Measurements from ENCODE around the gene CDKN1B.
"Not testable (repeated sequence)": the region's sequence is repeated elsewhere in the genome, so short reads cannot be mapped to it uniquely, and the experiment has no call there.

Gene CDKN1B

GRCh38 chr12:12725086-12725955 lies 8.2 kb downstream of the CDKN1B start:
- DNase-seq: peak; percentile 96 to 98

- no peak for DNase-seq
Observed at GRCh38 chr12:12725956-12726554, 8.9 kb downstream of the CDKN1B start.

GRCh38 chr12:12726555-12727093 lies 9.5 kb downstream of the CDKN1B start:
- peak in 1 of 2 donors; percentile 21 for DNase-seq

- DNase-seq: no peak
Observed at GRCh38 chr12:12731178-12731577, 14.0 kb downstream of the CDKN1B start.

- no peak for DNase-seq
Observed at GRCh38 chr12:12731785-12732184, 14.6 kb downstream of the CDKN1B start.

- DNase-seq: no peak
Observed at GRCh38 chr12:12733118-12733517, 15.9 kb downstream of the CDKN1B start.

GRCh38 chr12:12734054-12734453 lies 16.9 kb downstream of the CDKN1B start:
- no peak for DNase-seq

- no peak for DNase-seq
Observed at GRCh38 chr12:12734561-12735071, 17.4 kb downstream of the CDKN1B start.

- no peak for DNase-seq
Observed at GRCh38 chr12:12735301-12735700, 18.1 kb downstream of the CDKN1B start.

- DNase-seq: peak; percentile 35 to 47
Observed at GRCh38 chr12:12736759-12737676, 19.9 kb downstream of the CDKN1B start.

GRCh38 chr12:12738152-12738551 lies 21.0 kb downstream of the CDKN1B start:
- DNase-seq: not testable (repeated sequence)

- no peak for DNase-seq
Observed at GRCh38 chr12:12741660-12742059, 24.5 kb downstream of the CDKN1B start.

- no peak for DNase-seq
Observed at GRCh38 chr12:12744546-12745305, 27.6 kb downstream of the CDKN1B start.

GRCh38 chr12:12745576-12746211 lies 28.5 kb downstream of the CDKN1B start:
- no peak for DNase-seq

GRCh38 chr12:12747278-12747677 lies 30.1 kb downstream of the CDKN1B start:
- DNase-seq: no peak

GRCh38 chr12:12748044-12748443 lies 30.9 kb downstream of the CDKN1B start:
- no peak for DNase-seq

- no peak for DNase-seq
Observed at GRCh38 chr12:12749433-12749832, 32.3 kb downstream of the CDKN1B start.

- no peak for DNase-seq
Observed at GRCh38 chr12:12755923-12756322, 38.8 kb downstream of the CDKN1B start.

- no peak for DNase-seq
Observed at GRCh38 chr12:12757121-12757520, 40.0 kb downstream of the CDKN1B start.

- DNase-seq: no peak
Observed at GRCh38 chr12:12759234-12759915, 42.2 kb downstream of the CDKN1B start.

GRCh38 chr12:12764824-12765223 lies 47.7 kb downstream of the CDKN1B start:
- DNase-seq: no peak
